Measurements from ENCODE around the gene RALGPS1. TPM values are rescaled to one million over a fixed set of nuclear protein-coding genes. Genes with fewer than 3 reads are reported as not detected.

The RALGPS1 gene
- total RNA-seq, 4 donors from 2014 or later, result 3.3 to 9.8 (median 6.7) TPM

- no peaks in the 10 kb centered on the region for H3K36me3 ChIP-seq
- H3K4me3 ChIP-seq, result no peak overlapping the region
- peaks cover 0 to 7% (median 0%) of the 10 kb centered on the region in 4 donors for H3K4me1 ChIP-seq
- DNase-seq (ENCODE audit: low spot score in 2 of 2), result no peak
- TF ChIP-seq CTCF (IDR thresholded peaks at IDR 0.05) (no peak), POLR2A (IDR thresholded peaks at IDR 0.05) (no peak), EP300 (IDR thresholded peaks at IDR 0.05) (no peak)
- peaks cover 0 to 5% (median 0%) of the 10 kb centered on the region in 4 donors for H3K9me3 ChIP-seq
- no peaks in the 10 kb centered on the region for H3K27me3 ChIP-seq
- H3K27ac ChIP-seq, result peak overlapping the region in 1 of 4 donors; percentile 8
Observed at GRCh38 chr9:126980231-126980630, 65.6 kb downstream of the RALGPS1 start.

GRCh38 chr9:126981218-126981617, 66.6 kb downstream of the RALGPS1 start:
- Histone ChIP-seq H3K4me3 (no peak overlapping the region), H3K4me1 (peaks cover 0 to 17% (median 4%) of the 10 kb centered on the region in 4 donors), H3K27me3 (no peaks in the 10 kb centered on the region), H3K9me3 (peaks cover 0 to 5% (median 0%) of the 10 kb centered on the region in 4 donors), H3K27ac (no peak overlapping the region), H3K36me3 (no peaks in the 10 kb centered on the region)
- WGBS, 2 donors, result 98 to 100% methylated on average over 2 of the region's 2 CpGs
- DNase-seq (ENCODE audit: low spot score in 2 of 2), result no peak
- TF ChIP-seq POLR2A (IDR thresholded peaks at IDR 0.05) (no peak), EP300 (IDR thresholded peaks at IDR 0.05) (no peak), CTCF (IDR thresholded peaks at IDR 0.05) (no peak)

GRCh38 chr9:126982215-126983002, 67.8 kb downstream of the RALGPS1 start:
- 94 to 96% methylated on average over 5 of the region's 5 CpGs for WGBS, 2 donors
- Histone ChIP-seq H3K4me1 (peaks cover 0 to 25% (median 8%) of the 10 kb centered on the region in 4 donors), H3K36me3 (no peaks in the 10 kb centered on the region), H3K27ac (no peak overlapping the region), H3K4me3 (no peak overlapping the region), H3K27me3 (no peaks in the 10 kb centered on the region), H3K9me3 (peaks cover 0 to 5% (median 0%) of the 10 kb centered on the region in 4 donors)
- TF ChIP-seq EP300 (IDR thresholded peaks at IDR 0.05), result no peak
- no peak for TF ChIP-seq POLR2A (IDR thresholded peaks at IDR 0.05)
- TF ChIP-seq CTCF (IDR thresholded peaks at IDR 0.05), result no peak
- DNase-seq (ENCODE audit: low spot score in 2 of 2), result no peak

GRCh38 chr9:126983767-126984166, 69.2 kb downstream of the RALGPS1 start:
- no peak for TF ChIP-seq EP300 (IDR thresholded peaks at IDR 0.05)
- TF ChIP-seq CTCF (IDR thresholded peaks at IDR 0.05), result no peak
- no peak for TF ChIP-seq POLR2A (IDR thresholded peaks at IDR 0.05)
- H3K27me3 ChIP-seq, result no peaks in the 10 kb centered on the region
- H3K9me3 ChIP-seq, result peaks cover 0 to 5% (median 0%) of the 10 kb centered on the region in 4 donors
- peaks cover 0 to 25% (median 8%) of the 10 kb centered on the region in 4 donors for H3K4me1 ChIP-seq
- no peak overlapping the region for H3K4me3 ChIP-seq
- no peaks in the 10 kb centered on the region for H3K36me3 ChIP-seq
- no peak overlapping the region for H3K27ac ChIP-seq
- WGBS, 2 donors, result 97 to 100% methylated on average over 1 of the region's 1 CpG
- DNase-seq (ENCODE audit: low spot score in 2 of 2), result no peak

- 60 to 70% methylated on average over 3 of the region's 3 CpGs for WGBS, 2 donors
- H3K4me3 ChIP-seq, result no peak overlapping the region
- DNase-seq (ENCODE audit: low spot score in 2 of 2), result peak; percentile 17 to 55
- no peak overlapping the region for H3K27ac ChIP-seq
- TF ChIP-seq POLR2A (IDR thresholded peaks at IDR 0.05) (no peak), EP300 (IDR thresholded peaks at IDR 0.05) (peak in 1 of 2 donors; percentile 51)
- peaks cover 0 to 35% (median 11%) of the 10 kb centered on the region in 4 donors for H3K4me1 ChIP-seq
- H3K9me3 ChIP-seq, result peaks cover 0 to 5% (median 0%) of the 10 kb centered on the region in 4 donors
- no peaks in the 10 kb centered on the region for H3K27me3 ChIP-seq
- H3K36me3 ChIP-seq, result no peaks in the 10 kb centered on the region
Observed at GRCh38 chr9:126984969-126985368, 70.4 kb downstream of the RALGPS1 start.

Data from tibial nerve (tissue), 4 donors.